DMS153 treated with DMSO at 0.1 percent for 48 hours (cell line): ENCODE measurements around the gene PTTG1IP.
"Not testable (repeated sequence)": the region's sequence is repeated elsewhere in the genome, so short reads cannot be mapped to it uniquely, and the experiment has no call there.

ENCODE experiments used
- DNase-seq: peaks from one replicate; lab custom pipeline; 2025; ENCODE audit not compliant: unreplicated experiment; lab: John Stamatoyannopoulos, UW

The PTTG1IP gene

GRCh38 chr21:44873356-44874239, at the start of gene PTTG1IP:
Gene PTTG1IP, minus strand, starts transcription at chr21:44873690. Its CDS starts 74 bp downstream, at chr21:44873616.
- DNase-seq: peak; percentile 92

- DNase-seq: no peak
Measured at GRCh38 chr21:44921928-44922327, 48.4 kb upstream of the PTTG1IP start.

- no peak for DNase-seq
Measured at GRCh38 chr21:44920694-44921604, 47.5 kb upstream of the PTTG1IP start, which contains the start of gene ITGB2. Gene ITGB2, minus strand, starts transcription at chr21:44920899. Its CDS starts 10,117 bp downstream, at chr21:44910782.

- no peak for DNase-seq
Measured at GRCh38 chr21:44919913-44920693, 46.6 kb upstream of the PTTG1IP start.

- DNase-seq: no peak
Measured at GRCh38 chr21:44919111-44919912, 45.8 kb upstream of the PTTG1IP start.

- no peak for DNase-seq
Measured at GRCh38 chr21:44918581-44919033, 45.1 kb upstream of the PTTG1IP start.

- DNase-seq: no peak
Measured at GRCh38 chr21:44918107-44918470, 44.6 kb upstream of the PTTG1IP start.

GRCh38 chr21:44917446-44918106, 44.1 kb upstream of the PTTG1IP start:
- DNase-seq: no peak

- DNase-seq: no peak
Measured at GRCh38 chr21:44916965-44917364, 43.5 kb upstream of the PTTG1IP start.

- DNase-seq: no peak
Measured at GRCh38 chr21:44914176-44914874, 40.8 kb upstream of the PTTG1IP start.

- no peak for DNase-seq
Measured at GRCh38 chr21:44913425-44914175, 40.1 kb upstream of the PTTG1IP start.

- DNase-seq: not testable (repeated sequence)
Measured at GRCh38 chr21:44912506-44913412, 39.3 kb upstream of the PTTG1IP start.

- no peak for DNase-seq
Measured at GRCh38 chr21:44912158-44912473, 38.6 kb upstream of the PTTG1IP start.

GRCh38 chr21:44911384-44912157, 38.1 kb upstream of the PTTG1IP start:
- peak; percentile 36 for DNase-seq

GRCh38 chr21:44911068-44911383, 37.5 kb upstream of the PTTG1IP start:
- DNase-seq: no peak

- DNase-seq: no peak
Measured at GRCh38 chr21:44910229-44911067, 37.0 kb upstream of the PTTG1IP start.
